HL-60 (cell line): ENCODE results near the gene GPR108.

Experiments
- DNase-seq, 2 experiments: peaks; one replicate each; pipeline ENCODE4 v3.0.0-alpha.2; 2010 to 2020; ENCODE audit warnings: low read depth in 1 of 2, low spot score in 1 of 2
- H3K27ac ChIP-seq: fragments of 250-450 bp; sonication (Bioruptor Pico); replicated peaks from 2 replicates; pipeline ENCODE4 v1.5.1; 2020; ENCODE audit warnings: mild to moderate bottlenecking, moderate library complexity
- H3K27me3 ChIP-seq: fragments of 250-450 bp; sonication (Bioruptor Pico); 2 replicates; pipeline ENCODE4 v1.5.1; 2021; ENCODE audit warnings: mild to moderate bottlenecking, moderate library complexity; ENCODE audit not compliant: insufficient read depth, poor library complexity, severe bottlenecking
- H3K4me3 ChIP-seq: replicated peaks from 2 replicates; pipeline ENCODE4 v1.5.1; 2011; ENCODE audit warnings: mild to moderate bottlenecking, control low read depth, low read length; ENCODE audit not compliant: insufficient read depth
- CTCF ChIP-seq: IDR thresholded peaks from one replicate; pipeline ENCODE4 v1.5.1; 2011; ENCODE audit warnings: low read length, control low read depth, inconsistent platforms; ENCODE audit not compliant: insufficient read depth
- GABPA ChIP-seq: IDR thresholded peaks from 2 replicates; pipeline ENCODE4 v1.6.1; 2012; ENCODE audit warnings: low read depth
- POLR2AphosphoS5 ChIP-seq: IDR thresholded peaks from 2 replicates; pipeline ENCODE4 v1.6.1; 2012; ENCODE audit warnings: low read depth
- REST ChIP-seq: IDR thresholded peaks from 2 replicates; pipeline ENCODE4 v1.6.1; 2012; ENCODE audit warnings: low read depth; ENCODE audit not compliant: insufficient replicate concordance
- SPI1 ChIP-seq: IDR thresholded peaks from 2 replicates; pipeline ENCODE4 v1.6.1; 2012; ENCODE audit warnings: low read depth, mild to moderate bottlenecking, borderline replicate concordance

The GPR108 gene

GRCh38 chr19:6693056-6693471 is 44.3 kb downstream of the GPR108 start:
- Histone ChIP-seq H3K27me3 (no peaks in the 10 kb centered on the region), H3K27ac (no peak overlapping the region), H3K4me3 (no peak overlapping the region)
- DNase-seq, result no peak
- TF ChIP-seq POLR2AphosphoS5, result no peak
- TF ChIP-seq SPI1, result no peak
- no peak for TF ChIP-seq GABPA
- no peak for TF ChIP-seq REST
- TF ChIP-seq CTCF, result no peak

GRCh38 chr19:6692027-6692426 is 45.4 kb downstream of the GPR108 start:
- TF ChIP-seq REST, result no peak
- no peak for TF ChIP-seq POLR2AphosphoS5
- no peak overlapping the region for H3K27ac ChIP-seq
- DNase-seq, result no peak
- H3K4me3 ChIP-seq, result no peak overlapping the region
- H3K27me3 ChIP-seq, result no peaks in the 10 kb centered on the region

GRCh38 chr19:6691342-6691741 is 46.0 kb downstream of the GPR108 start:
- DNase-seq, result no peak
- TF ChIP-seq GABPA, result no peak
- no peak for TF ChIP-seq REST
- TF ChIP-seq CTCF, result no peak
- no peak for TF ChIP-seq SPI1
- no peak for TF ChIP-seq POLR2AphosphoS5

More at GRCh38 chr19:6691342-6691741, 46.0 kb downstream of the GPR108 start:
- H3K4me3 ChIP-seq, result no peak overlapping the region
- H3K27ac ChIP-seq, result no peak overlapping the region
- H3K27me3 ChIP-seq, result no peaks in the 10 kb centered on the region
